ENCODE data around the gene EFCAB6.

Gene EFCAB6

DNA sequence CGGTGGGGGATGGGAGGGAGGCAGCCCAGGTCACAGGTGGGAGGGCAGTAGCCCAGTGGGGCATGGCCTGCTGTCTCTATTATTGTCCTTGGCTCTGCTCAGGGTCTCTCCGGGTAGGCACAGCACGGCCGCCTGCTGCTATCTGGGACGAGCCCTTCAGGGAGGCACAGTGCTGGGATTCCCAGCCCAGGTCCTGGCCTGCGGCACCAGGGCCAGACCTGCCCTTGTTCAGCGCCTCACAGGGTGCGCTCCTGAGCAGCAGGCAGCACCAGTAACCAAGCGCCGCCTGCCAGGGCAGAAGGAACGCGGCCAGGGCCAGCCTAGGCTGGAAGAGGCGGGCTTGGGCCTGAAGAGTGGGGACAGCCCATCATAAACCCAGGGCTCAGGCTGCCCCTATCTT is 249.3 kb downstream of the EFCAB6 start:
- DNase-seq (ENCODE audit: low read depth) = no peak
- TF ChIP-seq, protein P1, sequence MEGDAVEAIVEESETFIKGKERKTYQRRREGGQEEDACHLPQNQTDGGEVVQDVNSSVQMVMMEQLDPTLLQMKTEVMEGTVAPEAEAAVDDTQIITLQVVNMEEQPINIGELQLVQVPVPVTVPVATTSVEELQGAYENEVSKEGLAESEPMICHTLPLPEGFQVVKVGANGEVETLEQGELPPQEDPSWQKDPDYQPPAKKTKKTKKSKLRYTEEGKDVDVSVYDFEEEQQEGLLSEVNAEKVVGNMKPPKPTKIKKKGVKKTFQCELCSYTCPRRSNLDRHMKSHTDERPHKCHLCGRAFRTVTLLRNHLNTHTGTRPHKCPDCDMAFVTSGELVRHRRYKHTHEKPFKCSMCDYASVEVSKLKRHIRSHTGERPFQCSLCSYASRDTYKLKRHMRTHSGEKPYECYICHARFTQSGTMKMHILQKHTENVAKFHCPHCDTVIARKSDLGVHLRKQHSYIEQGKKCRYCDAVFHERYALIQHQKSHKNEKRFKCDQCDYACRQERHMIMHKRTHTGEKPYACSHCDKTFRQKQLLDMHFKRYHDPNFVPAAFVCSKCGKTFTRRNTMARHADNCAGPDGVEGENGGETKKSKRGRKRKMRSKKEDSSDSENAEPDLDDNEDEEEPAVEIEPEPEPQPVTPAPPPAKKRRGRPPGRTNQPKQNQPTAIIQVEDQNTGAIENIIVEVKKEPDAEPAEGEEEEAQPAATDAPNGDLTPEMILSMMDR (IDR thresholded peaks at IDR 0.05; ENCODE audit: low read depth, low read length, missing control alignments) = no peak
- H3K4me3 ChIP-seq (ENCODE audit: low read depth, low read length) = no peak overlapping the region
- in situ Hi-C loops (cut with HindIII; ENCODE audit: low sequenced_read_pairs) = no loop called here

DNA sequence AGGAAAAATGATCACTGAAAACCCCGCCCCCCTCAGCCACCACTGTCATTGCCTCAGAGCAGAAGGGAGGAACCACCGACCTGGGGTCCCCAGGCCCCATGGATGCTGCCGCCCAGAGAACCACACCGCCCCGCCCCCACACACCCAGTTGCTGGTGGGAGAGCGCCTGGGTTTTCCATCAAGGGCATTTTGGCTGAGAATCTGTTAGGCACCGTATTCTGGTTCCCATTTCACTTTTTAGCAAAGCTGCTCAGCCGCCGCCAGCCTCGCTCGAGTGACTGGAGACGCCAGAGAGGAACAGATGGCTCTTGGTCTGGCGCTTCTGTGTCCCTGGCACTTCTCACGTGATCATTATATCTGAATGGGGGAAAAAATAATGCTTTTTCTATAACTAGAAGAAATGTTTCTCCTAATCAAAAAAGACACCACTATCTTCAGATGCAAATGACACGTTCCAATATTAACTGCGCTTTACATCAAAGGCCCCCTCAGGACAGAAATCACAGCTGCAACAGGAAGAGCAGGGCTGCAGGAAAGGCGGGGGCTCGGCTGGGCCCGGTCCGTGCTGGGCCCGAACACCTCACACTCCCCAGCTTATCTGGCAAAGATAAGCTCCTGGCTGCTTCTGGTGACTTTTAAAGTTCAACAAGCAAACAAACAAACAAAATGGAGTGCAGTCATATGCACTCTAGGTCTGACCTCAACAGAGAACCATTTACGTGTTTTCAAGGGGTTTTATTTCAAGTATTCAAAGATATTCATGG is 250.5 kb downstream of the EFCAB6 start:
- in situ Hi-C loops (cut with HindIII; ENCODE audit: low sequenced_read_pairs) = no loop called here
- TF ChIP-seq, protein P1 (IDR thresholded peaks at IDR 0.05; ENCODE audit: low read depth, low read length, missing control alignments) = no peak
- no peak overlapping the region for H3K4me3 ChIP-seq (ENCODE audit: low read depth, low read length)
- DNase-seq (ENCODE audit: low read depth) = no peak

DNA sequence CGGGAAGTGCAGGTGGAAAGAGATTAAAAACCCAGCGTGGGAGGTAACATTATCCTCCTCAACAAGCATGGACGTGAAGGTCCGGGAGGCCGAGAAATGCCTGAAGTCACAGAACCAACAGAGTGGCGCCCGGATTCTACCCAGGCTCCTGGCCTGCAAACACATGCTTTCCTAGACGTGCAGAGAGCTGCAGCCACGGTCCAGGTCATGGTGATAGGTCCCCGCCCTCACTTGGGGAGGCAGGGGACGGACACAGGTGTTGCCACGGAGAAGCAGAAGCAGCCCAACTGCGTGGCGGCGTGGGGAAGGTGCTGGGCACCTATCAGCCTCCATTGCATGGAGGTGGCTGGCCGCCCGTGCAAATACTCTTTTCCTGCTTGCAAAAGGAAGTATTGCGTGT is 251.5 kb downstream of the EFCAB6 start:
- no peak overlapping the region for H3K4me3 ChIP-seq (ENCODE audit: low read depth, low read length)
- TF ChIP-seq, protein P1 (IDR thresholded peaks at IDR 0.05; ENCODE audit: low read depth, low read length, missing control alignments) = no peak
- in situ Hi-C loops (cut with HindIII; ENCODE audit: low sequenced_read_pairs) = no loop called here
- DNase-seq (ENCODE audit: low read depth) = no peak

DNA sequence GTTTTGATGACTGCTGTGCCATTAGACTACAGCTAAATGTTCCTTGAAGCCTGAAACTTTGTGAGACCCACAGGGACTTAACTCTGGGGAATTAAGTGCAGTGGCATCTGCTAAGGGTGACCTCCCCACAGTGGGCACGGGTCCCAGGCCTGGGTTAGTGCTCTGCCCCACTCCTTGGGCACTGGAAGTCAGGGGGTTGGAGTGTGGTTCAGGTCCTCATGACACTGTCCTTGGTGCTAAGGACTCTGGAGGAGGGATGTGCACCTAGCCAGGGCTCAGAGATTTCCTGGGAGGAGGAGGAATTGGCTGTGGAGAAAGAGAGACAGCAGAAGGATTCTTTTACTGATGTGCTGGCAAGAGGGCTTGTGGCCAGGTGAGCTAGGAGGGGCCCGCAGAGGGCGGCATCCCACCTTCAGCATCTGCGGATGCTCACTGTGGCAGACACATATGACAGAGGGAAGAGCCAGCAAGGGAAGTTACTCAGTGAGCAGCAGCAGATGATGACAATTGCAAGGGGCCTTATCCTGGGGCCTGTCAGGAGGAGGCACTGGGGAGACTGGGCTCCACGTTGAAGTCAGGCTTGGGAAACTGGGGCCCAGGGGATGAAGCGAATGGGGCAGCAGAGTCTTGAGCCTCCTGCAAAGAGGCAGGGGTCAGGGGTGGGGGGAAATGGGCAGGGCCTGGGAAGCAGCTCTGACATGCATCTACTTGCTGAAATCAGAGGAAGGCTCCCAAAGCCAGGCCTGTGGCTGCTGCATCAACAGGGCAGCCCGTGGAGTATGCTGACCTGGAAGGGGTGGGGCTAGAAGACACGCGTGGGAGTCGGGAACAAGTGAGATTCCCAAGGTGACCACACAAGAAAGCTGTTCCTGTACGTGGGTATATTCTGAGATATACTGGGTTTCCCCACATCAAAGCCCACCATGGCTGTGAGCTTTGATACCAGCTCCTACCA is 256.3 kb downstream of the EFCAB6 start:
- no peak for DNase-seq (ENCODE audit: low read depth)
- in situ Hi-C loops (cut with HindIII; ENCODE audit: low sequenced_read_pairs) = no loop called here
- H3K4me3 ChIP-seq (ENCODE audit: low read depth, low read length) = no peak overlapping the region
- TF ChIP-seq, protein P1 (IDR thresholded peaks at IDR 0.05; ENCODE audit: low read depth, low read length, missing control alignments) = no peak

DNA sequence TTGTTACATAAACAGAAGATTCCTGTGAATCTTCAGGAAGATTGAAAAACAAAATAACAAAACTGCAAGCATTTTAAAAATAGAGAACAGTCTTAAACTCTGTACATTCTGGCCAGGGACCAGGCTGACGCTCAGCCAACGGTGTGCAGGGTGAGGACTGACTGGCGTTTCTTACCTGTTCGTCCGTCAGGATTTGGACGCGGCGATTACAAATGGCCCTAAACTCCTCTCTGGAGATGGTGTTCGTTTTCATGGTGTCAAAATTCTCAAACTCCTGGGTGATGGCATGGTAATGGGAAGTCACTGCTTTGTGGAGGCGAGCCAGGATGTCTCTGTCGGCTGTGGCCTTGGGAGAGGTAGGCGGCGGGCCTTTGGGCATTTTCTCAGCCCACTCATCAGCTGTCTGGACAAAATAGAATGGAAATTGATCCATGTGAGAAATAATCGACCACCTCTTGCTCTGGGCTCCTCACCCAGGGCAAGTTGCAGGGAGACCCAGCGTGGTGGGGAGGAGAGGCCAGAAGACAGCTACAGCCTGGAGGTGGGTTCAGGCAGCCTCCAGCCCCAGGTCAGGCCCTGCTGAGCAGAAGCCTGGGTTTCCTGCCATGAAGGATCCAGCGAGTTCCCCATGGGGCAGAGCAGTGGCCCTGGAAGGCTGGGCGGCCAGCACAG is 257.3 kb downstream of the EFCAB6 start:
- DNase-seq (ENCODE audit: low read depth) = no peak
- TF ChIP-seq, protein P1 (IDR thresholded peaks at IDR 0.05; ENCODE audit: low read depth, low read length, missing control alignments) = no peak
- H3K4me3 ChIP-seq (ENCODE audit: low read depth, low read length) = no peak overlapping the region
- in situ Hi-C loops (cut with HindIII; ENCODE audit: low sequenced_read_pairs) = no loop called here

DNA sequence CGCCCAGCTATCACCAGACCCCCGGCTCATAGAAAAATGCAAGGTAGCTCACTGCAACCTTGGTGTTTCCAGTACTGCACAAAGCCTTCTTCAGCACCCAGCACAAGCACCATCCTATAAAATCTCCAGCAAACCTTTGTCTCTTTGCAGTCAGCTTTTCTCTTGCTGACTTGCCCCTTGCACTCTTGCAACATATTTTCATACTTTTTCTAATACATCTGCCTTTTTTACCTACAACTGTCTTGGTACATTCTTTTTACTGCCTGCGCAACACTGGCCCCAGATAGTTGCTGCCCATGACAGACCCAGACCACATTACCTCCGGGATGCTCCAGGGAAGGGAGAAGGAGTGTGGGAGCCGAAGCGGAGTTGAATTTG is 257.9 kb downstream of the EFCAB6 start:
- DNase-seq (ENCODE audit: low read depth) = no peak
- TF ChIP-seq, protein P1 (IDR thresholded peaks at IDR 0.05; ENCODE audit: low read depth, low read length, missing control alignments) = no peak
- H3K4me3 ChIP-seq (ENCODE audit: low read depth, low read length) = no peak overlapping the region
- in situ Hi-C loops (cut with HindIII; ENCODE audit: low sequenced_read_pairs) = no loop called here

Data from astrocyte of the cerebellum (primary cell).